Testis (tissue), 2 donors: ENCODE measurements around the gene IRF8.

Source experiments
- POLR2A ChIP-seq: fragments of 450-650 bp; IDR thresholded peaks from one replicate; pipeline ENCODE4 v1.6.1; 2017; ENCODE audit warnings: antibody characterized with exemption, mild to moderate bottlenecking, moderate library complexity
- TF ChIP-seq, protein P1 (sequence below), 3 experiments: fragments of 450-650 bp in 2 of 3; fragments of 200-600 bp in 1 of 3; sonication (generic) in 1 of 3; IDR thresholded peaks; one replicate each; pipeline ENCODE4 v1.5.1; 2016 to 2019; ENCODE audit warnings: antibody characterized with exemption in 3 of 3, mild to moderate bottlenecking in 2 of 3, moderate library complexity in 1 of 3

DNA sequence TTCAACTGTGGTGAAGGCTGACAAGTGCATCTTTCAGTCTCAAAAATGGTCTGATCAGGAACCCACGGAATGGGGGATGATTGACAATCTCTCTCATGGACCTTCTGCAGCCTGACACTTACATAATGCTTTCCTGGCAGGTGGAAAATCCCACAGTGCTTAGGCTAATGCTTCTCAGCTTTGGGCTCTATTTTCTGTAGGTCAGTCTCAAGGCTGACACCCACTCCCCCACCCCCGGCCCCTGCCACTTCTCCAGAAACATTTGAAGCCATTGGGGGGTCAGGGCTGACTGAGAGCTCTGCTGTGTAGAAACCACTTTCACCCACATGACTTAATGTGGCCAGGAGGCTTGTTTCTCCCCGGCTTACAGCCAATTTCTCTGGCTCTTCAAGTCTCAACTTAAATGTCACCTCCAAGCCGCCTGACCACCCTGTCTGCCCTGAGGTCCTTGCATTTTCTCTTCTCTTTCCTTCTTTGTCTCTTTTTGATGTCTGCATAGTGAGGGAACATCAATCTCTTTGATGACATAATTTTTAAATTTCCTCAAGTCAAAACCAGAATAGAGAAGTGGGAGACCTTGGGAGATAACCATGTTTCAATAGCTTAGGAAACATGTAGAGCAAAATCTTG is 16.7 kb upstream of the IRF8 start:
- no peak for TF ChIP-seq POLR2A
- TF ChIP-seq, protein P1, sequence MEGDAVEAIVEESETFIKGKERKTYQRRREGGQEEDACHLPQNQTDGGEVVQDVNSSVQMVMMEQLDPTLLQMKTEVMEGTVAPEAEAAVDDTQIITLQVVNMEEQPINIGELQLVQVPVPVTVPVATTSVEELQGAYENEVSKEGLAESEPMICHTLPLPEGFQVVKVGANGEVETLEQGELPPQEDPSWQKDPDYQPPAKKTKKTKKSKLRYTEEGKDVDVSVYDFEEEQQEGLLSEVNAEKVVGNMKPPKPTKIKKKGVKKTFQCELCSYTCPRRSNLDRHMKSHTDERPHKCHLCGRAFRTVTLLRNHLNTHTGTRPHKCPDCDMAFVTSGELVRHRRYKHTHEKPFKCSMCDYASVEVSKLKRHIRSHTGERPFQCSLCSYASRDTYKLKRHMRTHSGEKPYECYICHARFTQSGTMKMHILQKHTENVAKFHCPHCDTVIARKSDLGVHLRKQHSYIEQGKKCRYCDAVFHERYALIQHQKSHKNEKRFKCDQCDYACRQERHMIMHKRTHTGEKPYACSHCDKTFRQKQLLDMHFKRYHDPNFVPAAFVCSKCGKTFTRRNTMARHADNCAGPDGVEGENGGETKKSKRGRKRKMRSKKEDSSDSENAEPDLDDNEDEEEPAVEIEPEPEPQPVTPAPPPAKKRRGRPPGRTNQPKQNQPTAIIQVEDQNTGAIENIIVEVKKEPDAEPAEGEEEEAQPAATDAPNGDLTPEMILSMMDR (IDR thresholded peaks at IDR 0.05) = no peak
